GM12878 (cell line): ENCODE data around the gene LIMS1. TPM values are rescaled to one million over a fixed set of nuclear protein-coding genes. Genes with fewer than 3 reads are reported as not detected.
"Not testable (repeated sequence)": the region's sequence is repeated elsewhere in the genome, so short reads cannot be mapped to it uniquely, and the experiment has no call there.

Experiments used
- ATAC-seq: fragments of 200-7000 bp; cut with Tn5 transposase; 3 replicates; pipeline ENCODE4 v1.9.1; 2020; ENCODE audit warnings: mild to moderate bottlenecking, moderate library complexity
- BruUV-seq: library from RNA; stranded (reverse); fragments of 400-500 nt; replicated peaks from 2 replicates; lab custom pipeline; 2021; lab: Mats Ljungman, UMichigan
- CTCF ChIA-PET: fragments of 300-600 bp; sonication (Branson Sonifier 250); formaldehyde crosslinking; extraction: SDS; loops from one replicate; lab custom pipeline; 2021; ENCODE audit warnings: inconsistent platforms; lab: Yijun Ruan, JAX
- POLR2A ChIA-PET: fragments of 350-600 bp; formaldehyde crosslinking; extraction: SDS; loops from one replicate; lab custom pipeline; 2021; ENCODE audit warnings: inconsistent platforms; lab: Charles Lee
- RAD21 ChIA-PET: fragments of 300-600 bp; sonication (Branson Sonifier 250); formaldehyde crosslinking; loops from one replicate; lab custom pipeline; 2023; ENCODE audit warnings: antibody characterized with exemption; ENCODE audit not compliant: unreplicated experiment; lab: Charles Lee
- SMC1A ChIA-PET: fragments of 300-600 bp; sonication (Branson Sonifier 250); formaldehyde crosslinking; loops from one replicate; lab custom pipeline; 2023; ENCODE audit not compliant: unreplicated experiment, uncharacterized antibody; lab: Charles Lee
- DNase-seq: peaks from one replicate; pipeline ENCODE4 v3.0.0-alpha.2; 2011; ENCODE audit warnings: low read depth, low spot score
- FAIRE-seq: peaks from 3 replicates; lab custom pipeline; 2011; peaks lifted over from hg19 to GRCh38; lab: Jason Lieb, UNC
- H2AFZ ChIP-seq: 2 replicates; pipeline ENCODE4 v1.6.0; 2011; ENCODE audit warnings: low read depth, low read length, control low read depth; ENCODE audit not compliant: control insufficient read depth
- H3K27ac ChIP-seq: 2 replicates; pipeline ENCODE4 v1.5.1; 2011; ENCODE audit warnings: control low read depth; ENCODE audit not compliant: control insufficient read depth, insufficient read depth
- H3K27me3 ChIP-seq, 2 experiments: replicated peaks in 1 of 2; 2 replicates each; pipeline versions ENCODE4 v1.6.0 to v1.6.1; 2011; ENCODE audit warnings: low read length in 1 of 2; ENCODE audit not compliant: control insufficient read depth in 2 of 2, insufficient read depth in 2 of 2
- H3K36me3 ChIP-seq, 2 experiments: 2 replicates each; pipeline ENCODE4 v1.5.1; 2011; ENCODE audit warnings: low read length in 1 of 2; ENCODE audit not compliant: control insufficient read depth in 2 of 2, insufficient read depth in 2 of 2
- H3K4me1 ChIP-seq: 2 replicates; pipeline ENCODE4 v1.6.1; 2011; ENCODE audit warnings: mild to moderate bottlenecking, low read length, moderate library complexity, mixed read lengths; ENCODE audit not compliant: control insufficient read depth, insufficient read depth
- H3K4me2 ChIP-seq: 2 replicates; pipeline ENCODE4 v1.6.0; 2011; ENCODE audit warnings: control low read depth; ENCODE audit not compliant: control insufficient read depth, insufficient read depth
- H3K4me3 ChIP-seq: fragments of 200-600 bp; sonication (generic); 2 replicates; pipeline ENCODE4 v1.5.1; 2016
- H3K79me2 ChIP-seq: 2 replicates; pipeline ENCODE4 v1.6.0; 2011; ENCODE audit warnings: low read length; ENCODE audit not compliant: control insufficient read depth, insufficient read depth
- H3K9ac ChIP-seq: 2 replicates; pipeline ENCODE4 v1.8.0; 2011; ENCODE audit warnings: low read length, control low read depth, mixed read lengths; ENCODE audit not compliant: control insufficient read depth, insufficient read depth
- H3K9me3 ChIP-seq: replicated peaks from 3 replicates; pipeline ENCODE4 v1.5.1; 2011; ENCODE audit warnings: mild to moderate bottlenecking, low read length; ENCODE audit not compliant: control insufficient read depth, insufficient read depth
- H4K20me1 ChIP-seq: 2 replicates; pipeline ENCODE4 v1.6.0; 2011; ENCODE audit not compliant: control insufficient read depth, insufficient read depth
- RUNX3 ChIP-seq: IDR thresholded peaks from 2 replicates; pipeline ENCODE4 v1.6.1; 2012; ENCODE audit warnings: low read length, inconsistent platforms
- WGBS: methylation state at CpG from one replicate; pipeline ENCODE4 v1.1.6; 2016; ENCODE audit warnings: low lambda C conversion rate; ENCODE audit not compliant: insufficient replicate concordance, insufficient coverage; ENCODE audit errors: missing lambda C conversion rate; 5-methylcytosine and 5-hydroxymethylcytosine counted together
- in situ Hi-C: fragments of 300-500 bp; cut with MboI; formaldehyde crosslinking; loops from 9 replicates; pipeline ENCODE4 v1.14.3; 2018; ENCODE audit warnings: mixed read lengths
- intact Hi-C: fragments of 100-400 bp; cut with micrococcal nuclease; formaldehyde crosslinking; loops from one replicate; pipeline ENCODE4 v1.14.2; 2022; ENCODE audit not compliant: unreplicated experiment
- polyA plus RNA-seq, 11 experiments: library from polyadenylated mRNA; depleted of rRNA in 4 of 11; unstranded in 6 of 11; stranded (reverse) in 5 of 11; fragments of >200 nt; fragmentation: Nextera tagmentation in 4 of 11; fragmentation: Illumina TruSeq in 1 of 11; extraction: Ambion mirVana in 4 of 11; extraction: Trizol in 1 of 11; gene quantifications; 1 replicate in 1 of 11; 2 replicates in 10 of 11; pipeline versions ENCODE4 v1.2.1 to v1.2.3, GENCODE V29; 2011 to 2016; ENCODE audit warnings: inconsistent platforms in 2 of 11, missing spikeins in 2 of 11, low read depth in 1 of 11
- total RNA-seq, 4 experiments: library from RNA; depleted of rRNA in 3 of 4; stranded (reverse); fragments of >200 nt in 3 of 4; fragmentation: Illumina TruSeq in 1 of 4; extraction: Trizol in 1 of 4; gene quantifications; 2 replicates each; pipeline versions ENCODE4 v1.2.1 to v1.2.3, GENCODE V29; 2013 to 2021

LIMS1 gene
- total and polyA plus RNA-seq, 10 of the 15 experiments (the other 5 are each of a cell fraction or from before 2014, with no cell fraction given) = 15.7 to 98.1 (median 43.9) TPM

- ChIA-PET SMC1A (interaction anchor here (1.3 kb wide), 1 partner anchor 29 kb away, joined by 5 read pairs; no protein-coding TSS in a partner anchor), RAD21 (interaction anchor here (3.3 kb wide), 1 partner anchor 29 kb away, joined by 14 read pairs; no protein-coding TSS in a partner anchor)
- in situ Hi-C loops, BruUV-seq, H2AFZ ChIP-seq, H3K36me3 ChIP-seq, H3K27ac ChIP-seq, H4K20me1 ChIP-seq, H3K27me3 ChIP-seq, H3K9ac ChIP-seq, POLR2A ChIA-PET, H3K4me2 ChIP-seq, DNase-seq, FAIRE-seq, H3K9me3 ChIP-seq, CTCF ChIA-PET, intact Hi-C loops, H3K4me1 ChIP-seq, H3K79me2 ChIP-seq, H3K4me3 ChIP-seq: not testable (repeated sequence)
- 59% methylated on average over 4 of the region's 4 CpGs for WGBS
- TF ChIP-seq RUNX3 = peak; percentile 20; the same call in 1 of the 2 replicates
- ATAC-seq = peak; percentile 8; the same call in 2 of the 3 replicates
These were observed 131.7 kb downstream of the LIMS1 start for GRCh38 chr2:108665975-108666374.

GRCh38 chr2:108667140-108667539 lies 132.9 kb downstream of the LIMS1 start:
- H3K4me2 ChIP-seq, POLR2A ChIA-PET, RAD21 ChIA-PET, in situ Hi-C loops, H3K27me3 ChIP-seq, H3K9ac ChIP-seq, H2AFZ ChIP-seq, H3K9me3 ChIP-seq, intact Hi-C loops, H3K27ac ChIP-seq, H3K4me1 ChIP-seq, FAIRE-seq, H4K20me1 ChIP-seq, ATAC-seq, H3K36me3 ChIP-seq, DNase-seq, H3K4me3 ChIP-seq, BruUV-seq, H3K79me2 ChIP-seq: not testable (repeated sequence)
- ChIA-PET SMC1A (interaction anchor here (1.3 kb wide), 2 partner anchors 16 to 30 kb away, joined by 3 to 5 read pairs; no protein-coding TSS in a partner anchor), CTCF (interaction anchor here (0.6 kb wide), 1 partner anchor 83 kb away, joined by 4 read pairs; no protein-coding TSS in a partner anchor)
- WGBS = 67% methylated on average over 2 of the region's 2 CpGs

- H3K79me2 ChIP-seq, H2AFZ ChIP-seq, H3K27ac ChIP-seq, SMC1A ChIA-PET, H3K4me3 ChIP-seq, RAD21 ChIA-PET, H3K4me1 ChIP-seq, intact Hi-C loops, H4K20me1 ChIP-seq, H3K27me3 ChIP-seq, CTCF ChIA-PET, FAIRE-seq, H3K9me3 ChIP-seq, POLR2A ChIA-PET, BruUV-seq, ATAC-seq, DNase-seq, H3K36me3 ChIP-seq, in situ Hi-C loops, H3K9ac ChIP-seq, H3K4me2 ChIP-seq: not testable (repeated sequence)
- WGBS = 91% methylated on average over 1 of the region's 1 CpG
These were observed 136.0 kb downstream of the LIMS1 start for GRCh38 chr2:108670282-108670681.

- BruUV-seq, H3K27me3 ChIP-seq, H3K9ac ChIP-seq, DNase-seq, H3K36me3 ChIP-seq, H3K79me2 ChIP-seq, H3K9me3 ChIP-seq, intact Hi-C loops, FAIRE-seq, H3K4me2 ChIP-seq, H3K4me1 ChIP-seq, H3K4me3 ChIP-seq, H3K27ac ChIP-seq, CTCF ChIA-PET, H4K20me1 ChIP-seq, H2AFZ ChIP-seq, RAD21 ChIA-PET, in situ Hi-C loops, POLR2A ChIA-PET: not testable (repeated sequence)
- 91% methylated on average over 1 of the region's 6 CpGs for WGBS
- peak; percentile 38 for ATAC-seq
- SMC1A ChIA-PET = interaction anchor here (0.6 kb wide), 1 partner anchor 11 kb away, joined by 3 read pairs; no protein-coding TSS in a partner anchor
These were observed 138.0 kb downstream of the LIMS1 start for GRCh38 chr2:108672200-108672805.
